K562 (cell line): ENCODE measurements around the gene XKR7. TPM values are rescaled to one million over a fixed set of nuclear protein-coding genes. Genes with fewer than 3 reads are reported as not detected.

Experiments used
- BRF1 ChIP-seq: IDR thresholded peaks from 3 replicates; pipeline ENCODE4 v1.6.1; 2011; ENCODE audit warnings: borderline replicate concordance, mild to moderate bottlenecking; ENCODE audit not compliant: insufficient read length; ENCODE audit errors: extremely low read depth
- CAMTA2 ChIP-seq: fragments of 250-450 bp; sonication (Bioruptor Pico); conservative IDR thresholded peaks from 2 replicates; pipeline ENCODE4 v1.5.1; 2022
- CTBP1 ChIP-seq: fragments of 450-650 bp; IDR thresholded peaks from 2 replicates; pipeline ENCODE4 v1.6.1; 2016; ENCODE audit warnings: borderline replicate concordance
- CXXC5 ChIP-seq: fragments of 250-450 bp; sonication (Bioruptor Pico); IDR thresholded peaks from 2 replicates; pipeline ENCODE4 v1.8.0; 2022; ENCODE audit warnings: inconsistent platforms, mild to moderate bottlenecking, moderate library complexity
- FOXO4 ChIP-seq: fragments of 450-650 bp; formaldehyde crosslinking; IDR thresholded peaks from 2 replicates; pipeline ENCODE4 v1.4.0; 2020; ENCODE audit warnings: mild to moderate bottlenecking, moderate library complexity
- GABPB1 ChIP-seq: sonication (generic); formaldehyde crosslinking; IDR thresholded peaks from 2 replicates; pipeline ENCODE4 v1.8.0; 2022; ENCODE audit warnings: mild to moderate bottlenecking, missing genetic modification reagents
- GTF3C2 ChIP-seq: IDR thresholded peaks from 3 replicates; pipeline ENCODE4 v1.6.1; 2011; ENCODE audit warnings: borderline replicate concordance, mild to moderate bottlenecking, moderate library complexity; ENCODE audit not compliant: insufficient read length; ENCODE audit errors: extremely low read depth
- HNRNPLL ChIP-seq: fragments of 200-400 bp; formaldehyde crosslinking; IDR thresholded peaks from 2 replicates; pipeline ENCODE4 v1.6.1; 2017; ENCODE audit warnings: low read length, low read depth, mild to moderate bottlenecking; ENCODE audit not compliant: poor library complexity, severe bottlenecking
- JUND ChIP-seq, 2 experiments: IDR thresholded peaks; 2 replicates in 1 of 2; 3 replicates in 1 of 2; pipeline ENCODE4 v1.6.1; 2011; ENCODE audit warnings: borderline replicate concordance in 2 of 2, low read depth in 2 of 2, low read length in 2 of 2, improper control_type of control experiment in 1 of 2, missing biosample characterization in 1 of 2, missing genetic modification characterization in 1 of 2, missing genetic modification reagents in 1 of 2
- LCOR ChIP-seq: sonication (generic); formaldehyde crosslinking; IDR thresholded peaks from 2 replicates; pipeline ENCODE4 v1.8.0; 2022; ENCODE audit warnings: mild to moderate bottlenecking, missing genetic modification reagents
- MBD2 ChIP-seq: sonication (generic); IDR thresholded peaks from 2 replicates; pipeline ENCODE4 v1.6.1; 2016; ENCODE audit warnings: low read depth, borderline replicate concordance
- MEIS2 ChIP-seq: fragments of 450-650 bp; IDR thresholded peaks from 2 replicates; pipeline ENCODE4 v1.6.1; 2014; ENCODE audit warnings: mild to moderate bottlenecking; ENCODE audit not compliant: partially characterized antibody
- NRF1 ChIP-seq, 2 experiments: fragments of 450-650 bp; IDR thresholded peaks in 1 of 2; conservative IDR thresholded peaks in 1 of 2; 2 replicates each; pipeline ENCODE4 v1.6.1; 2014; ENCODE audit warnings: mild to moderate bottlenecking in 2 of 2
- OTX1 ChIP-seq: fragments of 450-650 bp; formaldehyde crosslinking; IDR thresholded peaks from 2 replicates; pipeline ENCODE4 v1.4.0; 2022; ENCODE audit warnings: mild to moderate bottlenecking
- PHF20 ChIP-seq: fragments of 450-650 bp; IDR thresholded peaks from 2 replicates; pipeline ENCODE4 v1.6.1; 2018; ENCODE audit not compliant: partially characterized antibody
- RBBP5 ChIP-seq: fragments of 200-600 bp; sonication (generic); IDR thresholded peaks from 2 replicates; pipeline ENCODE4 v1.6.1; 2012; ENCODE audit warnings: borderline replicate concordance, mild to moderate bottlenecking, low read length, control low read depth, inconsistent platforms; ENCODE audit not compliant: insufficient read depth, poor library complexity, severe bottlenecking
- SMAD1 ChIP-seq: fragments of 150-350 bp; IDR thresholded peaks from 2 replicates; pipeline ENCODE4 v1.6.1; 2014; ENCODE audit warnings: low read length, low read depth; ENCODE audit not compliant: partially characterized antibody
- ZNF263 ChIP-seq: sonication (generic); formaldehyde crosslinking; IDR thresholded peaks from 2 replicates; pipeline ENCODE4 v1.8.0; 2022; ENCODE audit warnings: mild to moderate bottlenecking, missing genetic modification reagents, borderline replicate concordance
- ZNF324 ChIP-seq: fragments of 250-450 bp; sonication (Bioruptor Pico); IDR thresholded peaks from 2 replicates; pipeline ENCODE4 v1.4.0; 2020; ENCODE audit warnings: mild to moderate bottlenecking
- polyA plus RNA-seq, 8 experiments: library from polyadenylated mRNA; depleted of rRNA in 4 of 8; stranded (reverse) in 5 of 8; unstranded in 3 of 8; fragments of >200 nt; fragmentation: Nextera tagmentation in 2 of 8; fragmentation: Illumina TruSeq in 1 of 8; extraction: Ambion mirVana in 2 of 8; extraction: Trizol in 1 of 8; gene quantifications; 2 replicates each; pipeline versions ENCODE4 v1.2.1 to v1.2.3, GENCODE V29; 2011 to 2014; ENCODE audit warnings: inconsistent platforms in 1 of 8, missing spikeins in 1 of 8
- total RNA-seq, 7 experiments: library from RNA; depleted of rRNA in 6 of 7; stranded (reverse); fragments of >200 nt in 6 of 7; fragmentation: Illumina TruSeq in 2 of 7; extraction: Trizol in 2 of 7; gene quantifications; 2 replicates each; pipeline versions ENCODE4 v1.2.1 to v1.2.3, GENCODE V29; 2011 to 2021; ENCODE audit warnings: low replicate concordance in 1 of 7
- TF ChIP-seq, protein P1 (sequence below), 2 experiments: fragments of 450-650 bp; conservative IDR thresholded peaks; 2 replicates each; pipeline ENCODE4 v1.6.1; 2017; ENCODE audit warnings: mild to moderate bottlenecking in 2 of 2, moderate library complexity in 2 of 2

The XKR7 gene
- total and polyA plus RNA-seq, 9 of the 15 experiments (the other 6 are each of a cell fraction or from before 2014, with no cell fraction given): 0.02 TPM; not detected in 8

DNA sequence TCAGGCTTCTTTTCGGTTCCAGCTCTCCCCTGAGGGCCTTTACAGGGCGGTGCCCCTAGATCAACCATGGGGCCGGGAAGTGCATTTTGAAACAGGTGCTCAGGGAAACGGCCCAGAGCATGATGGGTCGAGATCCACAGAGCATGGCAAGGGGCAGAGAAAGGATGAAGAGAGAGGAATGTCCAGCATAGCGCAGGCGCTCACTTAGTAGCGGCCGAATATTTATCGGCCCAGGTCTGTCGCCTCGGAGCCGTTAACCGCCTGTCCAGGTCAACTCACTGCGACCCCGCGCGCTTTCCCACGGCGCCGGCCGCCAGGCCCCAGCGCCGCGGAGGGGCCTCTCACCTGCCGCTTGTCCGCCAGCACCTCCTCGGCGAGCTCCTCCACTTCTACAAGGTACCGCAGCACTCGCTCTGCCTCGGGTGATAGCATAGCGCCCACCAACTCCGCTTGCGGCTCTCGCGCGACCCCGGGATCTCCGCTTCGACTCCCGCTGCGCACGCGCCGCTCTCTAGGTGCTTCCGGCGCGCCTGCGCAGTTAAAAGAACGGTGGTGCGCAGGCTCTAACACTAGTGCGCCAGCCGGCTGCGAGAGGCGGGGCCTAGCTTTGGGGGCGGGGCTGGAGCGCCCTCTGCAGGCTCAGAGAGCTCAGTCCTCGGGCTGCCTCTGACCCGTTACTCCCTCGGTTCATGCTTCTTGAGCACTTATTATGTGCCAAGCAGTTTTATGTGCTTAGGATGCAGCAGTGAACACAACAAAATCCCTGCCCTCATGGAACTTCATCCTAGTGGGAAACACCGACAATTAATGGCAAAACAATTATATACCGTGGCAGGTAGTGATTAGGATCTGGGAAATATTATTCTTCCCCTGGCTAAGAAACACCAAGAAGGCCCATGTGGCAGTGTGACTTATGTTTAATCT is 16.2 kb upstream of the XKR7 start, which contains the start of gene PDRG1 (continued):
- TF ChIP-seq OTX1 (CRISPR knock-in tag) (peak; percentile 62; the same call in 1 of the 2 replicates), GTF3C2 (no peak), JUND (IDR thresholded peaks at IDR 0.05; ENCODE audit: borderline replicate concordance, low read depth, low read length) (peak; percentile 42; the same call in 1 of the 2 replicates), JUND (tag; IDR thresholded peaks at IDR 0.05; ENCODE audit: borderline replicate concordance, low read depth, low read length) (no peak; the same call in 2 of the 3 replicates), CAMTA2 (no peak), SMAD1 (no peak), ZNF324 (CRISPR knock-in tag) (no peak), RBBP5 (peak; percentile 89), FOXO4 (no peak), CXXC5 (CRISPR knock-in tag) (peak; percentile 96), NRF1 (conservative IDR thresholded peaks at IDR 0.05 in 1 of 2, IDR thresholded peaks at IDR 0.05 in 1 of 2) (peak; percentile 99), CTBP1 (peak; percentile 59), MEIS2 (peak; percentile 98), ZNF263 (CRISPR knock-in tag) (peak; percentile 56; the same call in 1 of the 2 replicates), BRF1 (no peak), PHF20 (peak; percentile 55), MBD2 (0 out of 2 replicates have a peak, but pooled peaks have one; percentile 20), LCOR (CRISPR knock-in tag) (0 out of 2 replicates have a peak, but pooled peaks have one; percentile 58), GABPB1 (CRISPR knock-in tag) (peak; percentile 75), HNRNPLL (peak; percentile 67)
- TF ChIP-seq, protein P1, sequence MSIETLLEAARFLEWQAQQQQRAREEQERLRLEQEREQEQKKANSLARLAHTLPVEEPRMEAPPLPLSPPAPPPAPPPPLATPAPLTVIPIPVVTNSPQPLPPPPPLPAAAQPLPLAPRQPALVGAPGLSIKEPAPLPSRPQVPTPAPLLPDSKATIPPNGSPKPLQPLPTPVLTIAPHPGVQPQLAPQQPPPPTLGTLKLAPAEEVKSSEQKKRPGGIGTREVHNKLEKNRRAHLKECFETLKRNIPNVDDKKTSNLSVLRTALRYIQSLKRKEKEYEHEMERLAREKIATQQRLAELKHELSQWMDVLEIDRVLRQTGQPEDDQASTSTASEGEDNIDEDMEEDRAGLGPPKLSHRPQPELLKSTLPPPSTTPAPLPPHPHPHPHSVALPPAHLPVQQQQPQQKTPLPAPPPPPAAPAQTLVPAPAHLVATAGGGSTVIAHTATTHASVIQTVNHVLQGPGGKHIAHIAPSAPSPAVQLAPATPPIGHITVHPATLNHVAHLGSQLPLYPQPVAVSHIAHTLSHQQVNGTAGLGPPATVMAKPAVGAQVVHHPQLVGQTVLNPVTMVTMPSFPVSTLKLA (conservative IDR thresholded peaks at IDR 0.05): peak; percentile 30 to 51; a peak in 3 of 4 replicates
